WTC11 (cell line): ENCODE measurements around the gene ULK4. TPM values are rescaled to one million over a fixed set of nuclear protein-coding genes. Genes with fewer than 3 reads are reported as not detected.

ENCODE experiments used
- ATAC-seq: fragments of 200-7000 bp; cut with Tn5 transposase; 2 replicates; pipeline ENCODE4 v1.10.0; 2021; ENCODE audit warnings: mild to moderate bottlenecking, moderate library complexity
- CTCF ChIA-PET: fragments of 300-600 bp; sonication (Branson Sonifier 250); formaldehyde crosslinking; loops from one replicate; lab custom pipeline; 2021; ENCODE audit warnings: antibody characterized with exemption; lab: Charles Lee
- POLR2A ChIA-PET: fragments of 350-600 bp; sonication (Branson Sonifier 250); formaldehyde crosslinking; loops from one replicate; lab custom pipeline; 2021; ENCODE audit warnings: antibody characterized with exemption; lab: Charles Lee
- DNase-seq: peaks from one replicate; pipeline ENCODE4 v3.0.0; 2021; ENCODE audit warnings: low spot score
- H3K27ac Mint-ChIP-seq: 2 replicates; pipeline ENCODE4 v1.8.0; 2021; ENCODE audit warnings: mixed read lengths
- H3K27me3 Mint-ChIP-seq: 2 replicates; pipeline ENCODE4 v1.8.0; 2021; ENCODE audit warnings: low read depth, mild to moderate bottlenecking, moderate library complexity, mixed read lengths
- H3K36me3 Mint-ChIP-seq: 2 replicates; pipeline ENCODE4 v1.8.0; 2021; ENCODE audit warnings: mixed read lengths
- H3K4me1 Mint-ChIP-seq: 2 replicates; pipeline ENCODE4 v1.8.0; 2022; ENCODE audit warnings: mixed read lengths
- H3K4me3 Mint-ChIP-seq: 2 replicates; pipeline ENCODE4 v1.8.0; 2021; ENCODE audit warnings: mild to moderate bottlenecking, moderate library complexity, mixed read lengths
- H3K9me3 Mint-ChIP-seq: 2 replicates; pipeline ENCODE4 v1.8.0; 2021; ENCODE audit warnings: mixed read lengths
- CREB1 ChIP-seq: sonication (generic); formaldehyde crosslinking; IDR thresholded peaks from 2 replicates; pipeline ENCODE4 v1.8.0; 2023; ENCODE audit warnings: mild to moderate bottlenecking, missing genetic modification reagents
- E2F4 ChIP-seq: sonication (generic); formaldehyde crosslinking; IDR thresholded peaks from 2 replicates; pipeline ENCODE4 v1.8.1; 2022; ENCODE audit warnings: low read depth, mild to moderate bottlenecking, moderate library complexity, missing genetic modification reagents, borderline replicate concordance
- FOXJ3 ChIP-seq: sonication (generic); formaldehyde crosslinking; IDR thresholded peaks from 2 replicates; pipeline ENCODE4 v1.9.0; 2021; ENCODE audit warnings: missing genetic modification reagents, mild to moderate bottlenecking, borderline replicate concordance
- HMGXB4 ChIP-seq: sonication (generic); formaldehyde crosslinking; IDR thresholded peaks from 2 replicates; pipeline ENCODE4 v1.8.1; 2023; ENCODE audit warnings: mild to moderate bottlenecking, moderate library complexity, missing genetic modification reagents
- MXD4 ChIP-seq: fragments of 250-450 bp; sonication (Bioruptor Pico); IDR thresholded peaks from 2 replicates; pipeline ENCODE4 v1.8.0; 2021; ENCODE audit warnings: mild to moderate bottlenecking, moderate library complexity, borderline replicate concordance
- NFE2L1 ChIP-seq: sonication (generic); formaldehyde crosslinking; IDR thresholded peaks from 2 replicates; pipeline ENCODE4 v1.8.1; 2023; ENCODE audit warnings: missing genetic modification reagents
- NR1H2 ChIP-seq: sonication (generic); formaldehyde crosslinking; IDR thresholded peaks from 2 replicates; pipeline ENCODE4 v1.9.0; 2021; ENCODE audit warnings: mild to moderate bottlenecking, moderate library complexity, missing genetic modification reagents
- OVOL2 ChIP-seq: fragments of 250-450 bp; sonication (Bioruptor Pico); IDR thresholded peaks from 2 replicates; pipeline ENCODE4 v1.9.0; 2021; ENCODE audit warnings: mild to moderate bottlenecking, borderline replicate concordance
- PRDM15 ChIP-seq: sonication (generic); formaldehyde crosslinking; IDR thresholded peaks from 2 replicates; pipeline ENCODE4 v1.8.0; 2022; ENCODE audit warnings: missing genetic modification reagents
- SP1 ChIP-seq: sonication (generic); formaldehyde crosslinking; conservative IDR thresholded peaks from 2 replicates; pipeline ENCODE4 v1.8.1; 2022; ENCODE audit warnings: missing genetic modification reagents
- ZBTB21 ChIP-seq: sonication (generic); formaldehyde crosslinking; IDR thresholded peaks from 2 replicates; pipeline ENCODE4 v1.8.1; 2023; ENCODE audit warnings: mild to moderate bottlenecking, missing genetic modification reagents, borderline replicate concordance
- ZMAT4 ChIP-seq: fragments of 250-450 bp; sonication (Bioruptor Pico); IDR thresholded peaks from 2 replicates; pipeline ENCODE4 v1.9.0; 2021; ENCODE audit warnings: mild to moderate bottlenecking
- ZNF219 ChIP-seq: sonication (generic); formaldehyde crosslinking; IDR thresholded peaks from 2 replicates; pipeline ENCODE4 v1.8.0; 2023; ENCODE audit warnings: missing genetic modification reagents, mild to moderate bottlenecking, borderline replicate concordance
- ZNF281 ChIP-seq: sonication (generic); formaldehyde crosslinking; IDR thresholded peaks from 2 replicates; pipeline ENCODE4 v1.8.0; 2023; ENCODE audit warnings: mild to moderate bottlenecking, missing genetic modification reagents
- ZSCAN18 ChIP-seq: fragments of 250-450 bp; sonication (Bioruptor Pico); IDR thresholded peaks from 2 replicates; pipeline ENCODE4 v2.1.2; 2022; ENCODE audit warnings: mild to moderate bottlenecking, moderate library complexity
- total RNA-seq: library from RNA; stranded (reverse); gene quantifications from 3 replicates; pipeline ENCODE4 v1.2.3, GENCODE V29; 2021

Gene ULK4
- total RNA-seq, 1 experiment from 2014 or later = 9.2 TPM

GRCh38 chr3:41295740-41296139 is 666.2 kb downstream of the ULK4 start:
- Mint-ChIP-seq H3K36me3 (no peaks in the 10 kb centered on the region), H3K9me3 (no peaks in the 10 kb centered on the region), H3K27me3 (no peaks in the 10 kb centered on the region), H3K4me1 (peaks cover 13% of the 10 kb centered on the region), H3K27ac (no peak overlapping the region), H3K4me3 (no peak overlapping the region)
- no peak for ATAC-seq
- POLR2A ChIA-PET = no interaction called here
- CTCF ChIA-PET = no interaction called here
- TF ChIP-seq ZNF281 (CRISPR knock-in tag) = no peak
- no peak for TF ChIP-seq NR1H2 (CRISPR knock-in tag)
- TF ChIP-seq CREB1 (CRISPR knock-in tag) = no peak
- no peak for TF ChIP-seq SP1 (CRISPR knock-in tag)
- TF ChIP-seq MXD4 = no peak
- TF ChIP-seq FOXJ3 (CRISPR knock-in tag) = no peak
- no peak for TF ChIP-seq E2F4 (CRISPR knock-in tag)
- no peak for TF ChIP-seq ZBTB21 (CRISPR knock-in tag)
- no peak for TF ChIP-seq ZMAT4 (CRISPR knock-in tag)
- no peak for TF ChIP-seq NFE2L1
- DNase-seq = no peak

GRCh38 chr3:41293169-41293681 is 668.7 kb downstream of the ULK4 start:
- DNase-seq (no peak), ATAC-seq (no peak)
- Mint-ChIP-seq H3K9me3 (no peaks in the 10 kb centered on the region), H3K27me3 (no peaks in the 10 kb centered on the region), H3K4me1 (peaks cover 10% of the 10 kb centered on the region), H3K4me3 (no peak overlapping the region), H3K36me3 (no peaks in the 10 kb centered on the region), H3K27ac (no peak overlapping the region)
- TF ChIP-seq ZNF219 (CRISPR knock-in tag) = no peak
- no peak for TF ChIP-seq HMGXB4 (CRISPR knock-in tag)
- TF ChIP-seq OVOL2 (CRISPR knock-in tag) = no peak
- TF ChIP-seq ZSCAN18 (CRISPR knock-in tag) = no peak
- no peak for TF ChIP-seq PRDM15 (CRISPR knock-in tag)
- POLR2A ChIA-PET = no interaction called here
- CTCF ChIA-PET = no interaction called here
